ENCODE measurements around the gene SYN1. TPM values are rescaled to one million over a fixed set of nuclear protein-coding genes. Genes with fewer than 3 reads are reported as not detected.

SYN1 gene
- total RNA-seq, 2 donors from 2014 or later = 0.14 to 4.1 TPM

- no peak for TF ChIP-seq POLR2AphosphoS5 (IDR thresholded peaks at IDR 0.05)
- no peak for TF ChIP-seq CTCF (IDR thresholded peaks at IDR 0.05)
- TF ChIP-seq POLR2A (IDR thresholded peaks at IDR 0.05) = no peak
- no peaks in the 10 kb centered on the region for H3K9me3 ChIP-seq
These were observed 12.0 kb upstream of the SYN1 start for GRCh38 chrX:47631676-47632075.

GRCh38 chrX:47629419-47630200 lies 10.0 kb upstream of the SYN1 start, which contains the start of gene CFP:
CFP (minus strand) TSS chrX:47629930; CDS start chrX:47629844, 86 bp downstream.
- intact Hi-C loops (cut with DNase I) = no loop called here
- no peak within 1 kb of the TSS for H3K4me3 ChIP-seq
- H3K9me3 ChIP-seq = no peaks in the 10 kb centered on the region
- H3K4me1 ChIP-seq (replicated peaks) = no peaks in the 10 kb centered on the region
- H3K36me3 ChIP-seq = no peaks in the 10 kb centered on the region
- H3K27me3 ChIP-seq (replicated peaks; ENCODE audit: insufficient read depth) = no peaks in the 10 kb centered on the region
- WGBS = 68% methylated on average over 12 of the region's 14 CpGs
- H3K27ac ChIP-seq = no peak within 1 kb of the TSS
- no peak for DNase-seq (ENCODE audit: low spot score)
- TF ChIP-seq POLR2AphosphoS5 (IDR thresholded peaks at IDR 0.05) (no peak), CTCF (IDR thresholded peaks at IDR 0.05) (no peak), POLR2A (IDR thresholded peaks at IDR 0.05) (no peak)

More at GRCh38 chrX:47631676-47632075, 12.0 kb upstream of the SYN1 start:
- Histone ChIP-seq H3K4me3 (no peak overlapping the region), H3K36me3 (no peaks in the 10 kb centered on the region), H3K4me1 (replicated peaks) (no peaks in the 10 kb centered on the region), H3K27me3 (replicated peaks; ENCODE audit: insufficient read depth) (no peaks in the 10 kb centered on the region), H3K27ac (no peak overlapping the region)
- WGBS = 70% methylated on average over 5 of the region's 5 CpGs
- intact Hi-C loops (cut with DNase I) = no loop called here
- DNase-seq (ENCODE audit: low spot score) = no peak

GRCh38 chrX:47628982-47629381 lies 9.3 kb upstream of the SYN1 start:
- Histone ChIP-seq H3K36me3 (no peaks in the 10 kb centered on the region), H3K9me3 (no peaks in the 10 kb centered on the region), H3K27me3 (replicated peaks; ENCODE audit: insufficient read depth) (no peaks in the 10 kb centered on the region), H3K27ac (no peak overlapping the region), H3K4me1 (replicated peaks) (no peaks in the 10 kb centered on the region), H3K4me3 (no peak overlapping the region)
- intact Hi-C loops (cut with DNase I) = no loop called here
- TF ChIP-seq POLR2A (IDR thresholded peaks at IDR 0.05) (no peak), CTCF (IDR thresholded peaks at IDR 0.05) (no peak), POLR2AphosphoS5 (IDR thresholded peaks at IDR 0.05) (no peak)
- 100% methylated on average over 1 of the region's 1 CpG for WGBS
- DNase-seq (ENCODE audit: low spot score) = no peak

GRCh38 chrX:47625365-47625764 lies 5.7 kb upstream of the SYN1 start:
- no peaks in the 10 kb centered on the region for H3K27me3 ChIP-seq (replicated peaks; ENCODE audit: insufficient read depth)
- 88% methylated on average over 2 of the region's 2 CpGs for WGBS
- TF ChIP-seq POLR2AphosphoS5 (IDR thresholded peaks at IDR 0.05) (no peak), CTCF (IDR thresholded peaks at IDR 0.05) (no peak), POLR2A (IDR thresholded peaks at IDR 0.05) (no peak)
- H3K4me1 ChIP-seq (replicated peaks) = no peaks in the 10 kb centered on the region
- no peak overlapping the region for H3K27ac ChIP-seq
- H3K4me3 ChIP-seq = no peak overlapping the region
- no peak for DNase-seq (ENCODE audit: low spot score)
- intact Hi-C loops (cut with DNase I) = no loop called here
- no peaks in the 10 kb centered on the region for H3K9me3 ChIP-seq
- H3K36me3 ChIP-seq = no peaks in the 10 kb centered on the region

- Histone ChIP-seq H3K9me3 (no peaks in the 10 kb centered on the region), H3K4me3 (no peak overlapping the region), H3K36me3 (no peaks in the 10 kb centered on the region), H3K27ac (no peak overlapping the region), H3K27me3 (replicated peaks; ENCODE audit: insufficient read depth) (no peaks in the 10 kb centered on the region), H3K4me1 (replicated peaks) (no peaks in the 10 kb centered on the region)
- no peak for TF ChIP-seq POLR2AphosphoS5 (IDR thresholded peaks at IDR 0.05)
- no peak for TF ChIP-seq POLR2A (IDR thresholded peaks at IDR 0.05)
- TF ChIP-seq CTCF (IDR thresholded peaks at IDR 0.05) = no peak
- intact Hi-C loops (cut with DNase I) = no loop called here
- 0% methylated on average over 1 of the region's 35 CpGs for WGBS
- no peak for DNase-seq (ENCODE audit: low spot score)
These were observed 3.9 kb upstream of the SYN1 start for GRCh38 chrX:47623540-47624027.
